ENCODE measurements around the gene CHI3L1. TPM values are rescaled to one million over a fixed set of nuclear protein-coding genes. Genes with fewer than 3 reads are reported as not detected.

CHI3L1 gene
- total and polyA plus RNA-seq, 2 donors (not counting 1 experiment from before 2014, with no cell fraction given) = 0.15 TPM; not detected in 1

GRCh38 chr1:203177036-203177405, 9.5 kb downstream of the CHI3L1 start:
- Histone ChIP-seq H3K79me2 (ENCODE audit: control insufficient read depth, insufficient read depth, low read length) (no peaks in the 10 kb centered on the region), H3K4me3 (ENCODE audit: control extremely low read depth in 1 of 5, extremely low read depth in 1 of 5, insufficient read depth in 1 of 5, low read depth in 2 of 5, low read length in 4 of 5) (no peak overlapping the region), H3K4me2 (replicated peaks; ENCODE audit: low read depth, low read length, poor library complexity, severe bottlenecking) (no peak overlapping the region), H4K20me1 (ENCODE audit: control insufficient read depth, insufficient read depth, low read length, poor library complexity, severe bottlenecking) (no peaks in the 10 kb centered on the region), H3K9me3 (ENCODE audit: control extremely low read depth in 1 of 3, control insufficient read depth in 2 of 3, insufficient read depth in 1 of 3, low read length in 2 of 3) (peaks cover 0 to 3% (median 0%) of the 10 kb centered on the region in 3 donors), H3K27ac (ENCODE audit: low read length in 2 of 2) (no peak overlapping the region), H3K36me3 (replicated peaks in 1 of 2; ENCODE audit: control extremely low read depth in 1 of 2, control insufficient read depth in 1 of 2, extremely low read depth in 1 of 2, insufficient read depth in 2 of 2, low read length in 1 of 2) (no peaks in the 10 kb centered on the region), H2AFZ (ENCODE audit: insufficient read depth, low read depth, low read length, poor library complexity, severe bottlenecking) (no peak overlapping the region), H3K4me1 (ENCODE audit: control insufficient read depth in 2 of 2, insufficient read depth in 2 of 2, low read length in 2 of 2) (peaks cover 0 to 8% of the 10 kb centered on the region in 2 donors), H3K9ac (ENCODE audit: low read length) (no peak overlapping the region), H3K27me3 (replicated peaks in 1 of 4; ENCODE audit: control extremely low read depth in 1 of 4, control insufficient read depth in 3 of 4, insufficient read depth in 4 of 4, low read length in 3 of 4) (peaks cover 0 to 6% (median 0%) of the 10 kb centered on the region in 4 experiments)
- H3K9me3 Mint-ChIP-seq (ENCODE audit: insufficient read depth) = no peaks in the 10 kb centered on the region
- peaks cover 1% of the 10 kb centered on the region for H3K4me1 Mint-ChIP-seq
- no peak overlapping the region for H3K27ac Mint-ChIP-seq
- 83% methylated on average over 1 of the region's 6 CpGs for WGBS (ENCODE audit: insufficient coverage)
- DNase-seq (no peak), ATAC-seq (ENCODE audit: low read depth) (no peak)
- H3K27me3 Mint-ChIP-seq = peaks cover 6% of the 10 kb centered on the region
- intact Hi-C loops (cut with micrococcal nuclease) = no loop called here
- TF ChIP-seq CTCF (IDR thresholded peaks at IDR 0.05) (no peak), EZH2 (IDR thresholded peaks at IDR 0.05; ENCODE audit: borderline replicate concordance, insufficient read depth, low read depth, low read length, poor library complexity, severe bottlenecking) (no peak)
- POLR2A ChIA-PET = no interaction called here
- no peak overlapping the region for H3K4me3 Mint-ChIP-seq
- CTCF ChIA-PET = no interaction called here

- ChIA-PET CTCF (no interaction called here), POLR2A (no interaction called here)
- no peak for DNase-seq
- intact Hi-C loops (cut with micrococcal nuclease) = no loop called here
- Histone ChIP-seq H3K36me3 (replicated peaks in 1 of 2; ENCODE audit: control extremely low read depth in 1 of 2, control insufficient read depth in 1 of 2, extremely low read depth in 1 of 2, insufficient read depth in 2 of 2, low read length in 1 of 2) (no peaks in the 10 kb centered on the region), H2AFZ (ENCODE audit: insufficient read depth, low read depth, low read length, poor library complexity, severe bottlenecking) (no peak overlapping the region), H3K27me3 (replicated peaks in 1 of 4; ENCODE audit: control extremely low read depth in 1 of 4, control insufficient read depth in 3 of 4, insufficient read depth in 4 of 4, low read length in 3 of 4) (peaks cover 0 to 6% (median 0%) of the 10 kb centered on the region in 4 experiments), H4K20me1 (ENCODE audit: control insufficient read depth, insufficient read depth, low read length, poor library complexity, severe bottlenecking) (no peaks in the 10 kb centered on the region), H3K4me1 (ENCODE audit: control insufficient read depth in 2 of 2, insufficient read depth in 2 of 2, low read length in 2 of 2) (peaks cover 0 to 8% of the 10 kb centered on the region in 2 donors), H3K27ac (ENCODE audit: low read length in 2 of 2) (no peak overlapping the region), H3K4me3 (ENCODE audit: control extremely low read depth in 1 of 5, extremely low read depth in 1 of 5, insufficient read depth in 1 of 5, low read depth in 2 of 5, low read length in 4 of 5) (no peak overlapping the region), H3K79me2 (ENCODE audit: control insufficient read depth, insufficient read depth, low read length) (no peaks in the 10 kb centered on the region), H3K4me2 (replicated peaks; ENCODE audit: low read depth, low read length, poor library complexity, severe bottlenecking) (no peak overlapping the region), H3K9ac (ENCODE audit: low read length) (no peak overlapping the region), H3K9me3 (ENCODE audit: control extremely low read depth in 1 of 3, control insufficient read depth in 2 of 3, insufficient read depth in 1 of 3, low read length in 2 of 3) (peaks cover 0 to 7% (median 0%) of the 10 kb centered on the region in 3 donors)
- peaks cover 1% of the 10 kb centered on the region for H3K4me1 Mint-ChIP-seq
- TF ChIP-seq EZH2 (IDR thresholded peaks at IDR 0.05; ENCODE audit: borderline replicate concordance, insufficient read depth, low read depth, low read length, poor library complexity, severe bottlenecking) = no peak
- no peak overlapping the region for H3K27ac Mint-ChIP-seq
- no peaks in the 10 kb centered on the region for H3K9me3 Mint-ChIP-seq (ENCODE audit: insufficient read depth)
- peaks cover 6% of the 10 kb centered on the region for H3K27me3 Mint-ChIP-seq
- no peak overlapping the region for H3K4me3 Mint-ChIP-seq
- 84% methylated on average over 6 of the region's 9 CpGs for WGBS (ENCODE audit: insufficient coverage)
- no peak for ATAC-seq (ENCODE audit: low read depth)
These were observed 10.1 kb downstream of the CHI3L1 start for GRCh38 chr1:203176273-203177035.

Data from B cell (primary cell).